GM23248 (cell line): ENCODE measurements around the gene MMP28.

ENCODE experiments used
- EZH2 ChIP-seq: fragments of 200-600 bp; sonication (generic); IDR thresholded peaks from 2 replicates; pipeline ENCODE4 v1.6.1; 2018; ENCODE audit warnings: antibody characterized with exemption, mild to moderate bottlenecking; ENCODE audit not compliant: insufficient read depth, poor library complexity, severe bottlenecking
- EZH2phosphoT487 ChIP-seq: fragments of 200-600 bp; sonication (generic); IDR thresholded peaks from 2 replicates; pipeline ENCODE4 v1.6.1; 2018; ENCODE audit warnings: antibody characterized with exemption, moderate library complexity, mild to moderate bottlenecking, low read depth; ENCODE audit not compliant: insufficient read depth

DNA sequence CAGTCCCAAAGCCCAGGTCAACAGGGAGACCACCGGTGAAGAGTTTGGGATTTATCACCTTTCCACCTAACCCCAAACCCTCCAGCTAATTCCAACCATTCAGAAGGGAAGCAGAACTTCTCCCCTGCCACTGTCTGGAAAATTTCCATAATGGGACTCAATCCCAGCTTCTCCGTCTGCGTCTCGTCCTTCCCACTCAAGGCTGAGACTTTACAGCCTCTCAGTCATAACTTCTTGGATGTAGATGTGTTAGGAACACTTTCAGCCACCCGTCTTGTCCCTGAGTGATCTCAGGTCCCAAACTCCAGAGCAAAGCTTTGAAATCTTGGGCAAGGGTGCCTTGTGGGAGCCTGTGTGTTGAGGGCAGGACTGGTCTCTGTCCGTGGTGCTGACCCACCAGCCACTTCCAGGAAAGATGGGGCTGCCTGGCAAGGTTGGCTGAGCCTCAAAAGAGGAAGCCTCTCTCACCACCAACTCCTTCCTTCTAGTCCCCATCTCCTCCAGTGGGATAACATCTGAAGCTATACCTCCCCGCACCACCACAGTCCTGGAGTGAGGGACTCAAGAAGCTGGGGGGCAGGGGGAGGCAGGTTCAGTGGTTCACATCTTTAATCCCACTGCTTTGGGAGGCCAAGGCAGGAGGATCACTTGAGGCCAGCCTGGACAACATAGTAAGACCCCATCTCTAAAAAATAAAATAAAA lies 51.7 kb downstream of the MMP28 start:
- TF ChIP-seq EZH2 (no peak), EZH2phosphoT487 (no peak)
